CMK (cell line): ENCODE results near the gene AGXT.

Source experiments
- DNase-seq: peaks from one replicate; pipeline ENCODE4 v3.0.0-alpha.2; 2010; ENCODE audit warnings: low read depth

AGXT gene

DNA sequence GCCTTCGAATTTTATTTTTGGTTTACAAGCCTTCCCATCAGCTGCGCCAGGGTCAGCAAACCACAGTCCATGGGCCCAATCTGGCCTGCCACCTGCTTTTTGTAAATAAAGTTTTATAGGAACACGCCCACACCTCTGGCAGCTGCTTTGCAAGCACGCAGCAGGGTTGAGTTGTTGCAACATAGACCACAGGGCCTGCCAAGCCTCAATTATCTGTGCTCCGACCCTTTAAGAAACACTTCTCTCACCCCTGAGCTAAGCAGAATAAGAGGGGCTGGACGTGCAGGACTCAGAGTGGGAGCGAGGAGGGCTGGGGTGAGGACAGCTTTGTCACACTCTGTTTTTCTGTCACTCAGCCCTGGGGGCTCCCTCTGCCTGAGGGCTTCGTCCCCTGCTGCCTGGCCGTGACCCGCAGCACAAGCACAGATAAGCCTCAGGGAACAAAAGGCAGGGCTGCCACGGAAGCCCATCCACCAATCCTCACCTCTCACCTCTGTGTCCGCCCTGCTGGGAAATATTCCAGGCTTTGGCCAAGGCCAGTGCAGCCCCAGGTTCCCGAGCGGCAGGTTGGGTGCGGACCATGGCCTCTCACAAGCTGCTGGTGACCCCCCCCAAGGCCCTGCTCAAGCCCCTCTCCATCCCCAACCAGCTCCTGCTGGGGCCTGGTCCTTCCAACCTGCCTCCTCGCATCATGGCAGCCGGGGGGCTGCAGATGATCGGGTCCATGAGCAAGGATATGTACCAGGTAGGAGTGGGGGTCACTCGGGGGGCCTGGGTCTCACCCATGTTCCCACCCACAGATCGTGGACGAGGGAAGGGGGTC, at the start of gene AGXT:
TSS of gene AGXT (plus strand) at position 539 of the 823 bp plus-strand sequence. CDS start at position 581, 42 bp downstream.
- no peak for DNase-seq

DNA sequence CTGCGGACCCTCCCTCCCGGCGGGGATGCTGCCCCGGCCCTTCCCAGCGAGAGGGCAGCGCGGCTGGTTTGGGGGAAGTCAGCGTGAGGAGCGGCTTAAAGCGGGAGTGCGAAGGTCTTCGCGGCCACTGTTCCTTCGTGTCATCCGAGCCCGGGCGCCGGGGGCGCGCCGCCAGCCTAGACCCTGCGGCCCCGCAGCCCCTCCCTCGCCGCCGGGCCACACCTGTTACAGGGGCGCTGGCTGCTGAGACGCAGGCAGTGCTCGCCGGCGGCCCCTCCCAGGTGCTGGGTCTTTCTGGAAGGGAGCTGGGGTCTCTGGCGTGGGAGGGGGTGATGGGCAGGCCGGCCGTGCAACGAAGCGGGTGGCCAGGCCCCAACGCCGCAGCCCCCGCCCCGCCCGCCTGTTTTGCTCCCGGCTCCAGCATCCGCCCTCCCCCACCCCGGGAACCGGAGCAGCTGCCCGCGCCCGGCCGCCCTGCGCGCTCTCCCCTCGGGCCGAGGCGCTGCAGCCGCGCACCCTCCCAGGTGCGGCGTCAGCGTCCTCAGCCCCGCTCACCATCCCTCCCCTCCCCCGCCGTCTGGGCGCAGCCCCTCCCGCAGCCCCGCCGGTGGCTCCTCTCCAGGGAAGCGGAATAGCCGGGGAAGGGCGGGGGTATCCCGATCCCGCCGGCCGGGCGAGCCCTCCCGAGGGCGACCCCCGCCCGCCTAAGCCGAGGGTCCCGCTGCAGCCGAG, 49.3 kb upstream of the AGXT start:
- no peak for DNase-seq

DNA sequence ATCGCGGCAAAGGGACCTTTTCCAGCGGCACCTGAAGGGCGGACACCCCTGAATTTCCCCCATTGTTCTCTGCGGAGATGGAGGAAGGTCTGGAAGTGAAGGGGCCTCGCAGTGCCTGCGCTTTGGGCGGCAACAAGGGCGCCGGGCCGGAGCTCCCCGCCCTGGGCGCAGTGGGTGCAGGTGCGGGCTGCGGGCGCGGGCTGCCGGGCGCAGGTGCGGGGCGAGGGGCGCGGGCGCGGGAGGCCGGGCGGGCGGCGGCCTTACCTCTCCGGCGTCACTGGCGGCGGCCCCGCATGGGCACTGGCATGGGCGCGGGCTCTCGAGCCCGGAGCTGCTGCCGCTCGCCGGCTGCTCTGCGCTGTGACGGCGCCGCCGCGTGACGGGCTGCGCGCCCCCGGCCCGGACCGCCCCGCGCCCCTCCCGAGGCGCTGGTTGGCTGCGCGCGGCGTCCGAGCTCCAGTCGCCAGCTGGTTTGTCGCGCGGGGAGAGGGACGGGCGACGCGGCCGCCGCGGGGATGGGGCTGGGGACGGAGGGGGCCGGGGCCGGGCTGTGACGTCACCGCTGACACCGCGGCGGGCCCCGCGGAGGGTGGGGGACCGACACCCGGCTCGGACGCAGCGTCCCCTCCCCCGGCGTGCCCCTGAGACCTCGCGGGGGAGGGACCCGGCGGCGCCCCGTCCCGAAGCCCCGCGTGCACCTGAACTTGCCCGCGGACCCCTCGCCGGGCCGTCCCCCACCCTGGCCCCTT, 48.6 kb upstream of the AGXT start, which contains the start of gene KIF1A:
TSS of gene KIF1A (minus strand) at position 362 of the 749 bp plus-strand sequence. CDS start 22,467 bp downstream, outside the sequence.
- no peak for DNase-seq

DNA sequence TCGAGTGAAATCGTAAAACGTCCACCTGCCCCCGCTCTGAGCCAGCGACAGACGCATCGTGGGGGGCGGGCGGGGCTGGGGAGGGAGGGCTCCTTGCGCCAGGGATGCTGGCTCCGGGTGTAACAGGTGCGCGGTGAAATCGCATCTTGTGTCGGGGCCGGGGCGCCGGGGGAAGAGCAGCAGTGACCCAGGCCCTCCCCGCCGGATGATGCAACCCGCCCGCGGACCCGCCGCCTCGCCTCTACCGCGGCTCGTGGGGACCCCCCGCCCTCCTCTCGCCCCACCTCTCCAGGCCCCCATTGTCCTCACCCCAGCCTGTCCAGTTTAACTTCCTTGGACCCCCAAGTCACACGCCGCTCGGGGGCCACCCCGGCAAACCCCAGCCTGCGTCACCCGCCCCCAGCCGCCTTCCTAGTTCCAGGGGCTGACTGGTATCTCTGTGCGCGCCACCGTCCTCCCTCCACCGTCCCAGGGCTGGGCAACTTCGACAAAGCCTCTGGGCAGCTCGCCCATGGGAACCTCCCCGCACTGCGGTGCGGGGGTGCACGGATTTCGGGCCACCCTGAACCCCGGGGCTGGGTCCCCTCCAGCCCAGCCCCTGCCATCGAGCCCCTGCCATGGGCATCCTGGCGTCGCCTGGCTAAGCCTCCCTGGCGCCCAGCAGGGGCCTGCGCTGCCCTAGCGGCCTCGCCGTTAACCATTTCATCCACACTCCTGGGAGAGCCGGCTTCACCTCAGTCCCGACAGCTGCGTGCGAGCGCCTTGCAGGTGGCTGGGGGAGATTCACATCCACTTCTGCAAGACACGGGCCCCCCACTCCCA, 47.8 kb upstream of the AGXT start:
- no peak for DNase-seq

DNA sequence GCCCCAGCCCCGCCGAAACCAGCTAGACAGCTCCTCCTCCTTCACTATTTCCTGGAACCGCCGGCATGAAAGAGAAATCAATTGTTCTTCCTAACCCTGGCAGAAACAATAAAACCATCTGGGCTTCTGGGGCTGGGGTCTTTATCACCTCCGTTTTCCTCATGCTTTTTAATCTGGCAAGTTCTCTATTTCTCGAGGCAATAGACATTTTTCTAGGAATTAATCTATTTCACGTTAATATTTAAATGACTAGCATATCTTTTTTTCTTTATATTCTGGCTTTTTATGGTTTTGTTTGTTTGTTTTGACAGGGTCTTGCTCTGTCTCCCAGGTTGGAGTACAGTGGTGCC, 47.2 kb upstream of the AGXT start:
- DNase-seq, result no peak

DNA sequence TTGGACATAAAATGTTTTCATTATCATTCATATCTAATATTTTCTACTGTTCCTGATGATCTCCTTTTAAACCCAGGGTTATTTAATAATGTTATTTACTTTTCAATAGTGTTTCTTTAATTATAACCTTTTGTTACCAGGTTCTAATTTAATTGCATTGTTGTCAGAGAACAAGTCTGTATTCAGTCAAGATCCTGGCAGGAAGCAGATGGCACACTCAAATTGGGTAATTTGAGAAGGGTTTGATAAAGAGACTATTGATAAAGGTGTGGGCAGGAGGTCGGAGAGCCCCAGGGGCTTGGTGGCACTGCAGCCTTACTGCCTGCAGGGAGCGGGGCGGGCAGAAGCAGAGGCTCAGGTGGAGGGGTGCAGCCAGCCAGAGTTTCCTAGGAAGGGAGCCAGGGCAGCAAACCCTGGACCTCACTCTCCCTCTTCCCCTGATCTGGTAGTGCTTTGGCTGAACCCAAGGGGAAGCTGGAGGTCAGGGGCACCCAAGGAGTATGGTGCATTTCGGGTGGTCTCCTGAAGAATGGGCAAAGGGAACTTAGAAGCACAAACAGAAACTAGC, 46.3 kb upstream of the AGXT start:
- no peak for DNase-seq

DNA sequence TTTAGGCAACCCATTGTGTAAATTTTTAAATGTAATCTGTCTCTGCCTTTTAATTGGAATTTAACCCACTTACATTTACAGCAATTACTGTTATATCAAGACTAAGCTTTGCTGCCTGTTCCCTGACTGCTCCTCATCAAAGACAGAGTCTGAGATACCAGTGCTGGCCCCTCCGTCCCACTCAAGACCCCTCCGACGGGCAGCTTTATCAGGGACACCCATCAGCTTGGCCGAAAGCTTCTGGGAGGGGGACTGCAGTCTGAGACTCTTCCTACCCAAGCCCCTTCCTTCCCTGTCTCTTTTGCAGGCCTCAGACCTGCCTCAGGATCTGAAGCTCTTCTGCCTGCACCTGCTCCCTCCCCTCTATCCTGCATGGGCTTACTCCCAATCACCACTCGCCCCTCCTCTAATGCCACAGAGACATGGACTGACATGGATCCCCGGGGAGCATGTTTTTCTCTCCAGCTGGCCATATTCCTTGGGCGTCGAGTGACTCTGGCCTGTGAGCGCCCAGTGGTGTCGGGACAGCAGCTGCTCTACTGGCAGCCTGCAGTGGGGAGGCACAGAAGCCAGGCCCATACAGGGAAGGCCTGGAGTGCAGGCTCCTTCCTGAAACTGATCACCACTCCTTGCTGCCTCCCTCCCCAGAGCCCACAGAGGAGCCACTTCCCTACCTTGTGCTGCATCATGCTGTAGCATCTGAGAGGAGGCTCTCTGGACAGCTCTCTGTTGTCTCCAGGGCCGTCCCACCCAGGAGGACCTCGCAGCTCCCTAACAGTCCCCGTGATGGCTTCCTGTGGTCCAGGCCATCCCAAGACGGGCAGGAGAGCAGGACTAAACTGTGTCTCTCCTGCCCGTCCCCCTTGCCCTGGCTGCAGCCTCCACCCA, 44.9 kb upstream of the AGXT start:
- DNase-seq, result no peak

DNA sequence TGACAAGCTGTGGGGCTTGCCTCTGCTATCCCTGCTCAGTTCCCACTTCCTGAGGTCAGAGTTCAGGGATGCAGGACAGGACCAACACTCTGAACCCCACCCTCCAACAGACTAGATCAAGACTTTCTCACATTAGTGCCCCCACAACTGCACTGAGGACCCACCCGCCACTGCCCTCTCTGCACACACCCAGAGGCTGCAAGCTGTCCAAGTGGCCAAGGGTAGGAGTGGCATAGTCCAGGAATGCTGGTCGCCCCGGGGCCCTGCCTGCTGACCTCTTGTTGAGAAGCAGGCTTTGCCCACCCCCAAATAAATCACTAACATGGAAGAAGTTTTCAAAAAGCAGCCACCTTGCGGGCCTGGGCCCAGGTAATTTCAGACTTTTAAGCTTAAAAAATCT, 43.1 kb upstream of the AGXT start:
- DNase-seq, result no peak

DNA sequence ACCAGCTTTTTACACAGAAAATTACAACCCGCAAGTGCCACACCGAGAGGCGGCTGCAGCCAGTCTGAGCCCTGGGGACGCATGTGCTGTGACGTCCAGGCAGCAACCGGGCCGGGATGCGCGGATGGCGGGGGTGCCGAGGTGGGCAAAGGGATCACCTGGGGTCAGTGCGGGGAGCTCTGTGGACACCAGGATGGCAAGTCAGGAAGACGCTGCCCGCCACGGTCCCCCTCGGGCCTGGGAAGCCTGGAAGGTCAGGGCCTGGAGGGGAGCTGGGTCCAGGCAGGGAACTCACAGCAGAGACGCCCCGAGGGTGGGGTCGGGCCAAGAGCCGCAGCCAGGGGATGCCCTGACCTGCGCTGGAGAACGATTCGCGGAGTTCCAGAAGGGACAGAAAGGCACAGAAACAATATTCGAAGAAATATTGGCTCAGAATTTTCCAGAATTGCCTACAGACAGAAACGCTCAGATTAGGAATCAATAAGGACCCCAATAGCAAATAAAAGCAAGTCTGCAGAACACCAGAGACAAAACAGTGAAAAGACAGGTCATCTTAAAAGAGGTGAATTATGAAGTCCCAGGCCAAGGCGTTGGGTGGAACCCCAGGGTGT, 36.9 kb upstream of the AGXT start:
- DNase-seq, result no peak

DNA sequence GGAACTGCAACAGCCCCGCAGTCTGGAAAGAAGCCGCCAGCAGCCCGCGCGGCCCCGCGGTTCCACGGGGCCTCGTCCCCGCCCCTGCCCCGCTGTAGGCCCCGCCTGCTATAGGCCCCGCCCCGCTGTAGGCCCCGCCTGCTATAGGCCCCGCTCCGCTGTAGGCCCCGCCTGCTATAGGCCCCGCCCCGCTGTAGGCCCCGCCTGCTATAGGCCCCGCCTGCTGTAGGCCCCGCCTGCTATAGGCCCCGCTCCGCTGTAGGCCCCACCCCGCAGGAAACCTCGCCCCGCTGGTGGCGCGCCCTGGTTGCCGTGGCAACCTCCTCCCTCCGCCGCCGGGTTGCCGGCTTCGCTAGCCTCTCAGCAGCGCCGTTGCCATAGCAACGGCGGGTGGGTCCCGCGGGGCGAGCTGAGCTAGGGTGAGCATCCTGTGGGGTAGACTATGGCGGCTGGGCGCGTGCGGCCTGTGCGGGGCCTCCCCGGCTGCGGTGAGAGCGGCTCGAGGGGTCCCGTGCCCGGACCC, 36.4 kb upstream of the AGXT start:
- DNase-seq, result peak; percentile 88

DNA sequence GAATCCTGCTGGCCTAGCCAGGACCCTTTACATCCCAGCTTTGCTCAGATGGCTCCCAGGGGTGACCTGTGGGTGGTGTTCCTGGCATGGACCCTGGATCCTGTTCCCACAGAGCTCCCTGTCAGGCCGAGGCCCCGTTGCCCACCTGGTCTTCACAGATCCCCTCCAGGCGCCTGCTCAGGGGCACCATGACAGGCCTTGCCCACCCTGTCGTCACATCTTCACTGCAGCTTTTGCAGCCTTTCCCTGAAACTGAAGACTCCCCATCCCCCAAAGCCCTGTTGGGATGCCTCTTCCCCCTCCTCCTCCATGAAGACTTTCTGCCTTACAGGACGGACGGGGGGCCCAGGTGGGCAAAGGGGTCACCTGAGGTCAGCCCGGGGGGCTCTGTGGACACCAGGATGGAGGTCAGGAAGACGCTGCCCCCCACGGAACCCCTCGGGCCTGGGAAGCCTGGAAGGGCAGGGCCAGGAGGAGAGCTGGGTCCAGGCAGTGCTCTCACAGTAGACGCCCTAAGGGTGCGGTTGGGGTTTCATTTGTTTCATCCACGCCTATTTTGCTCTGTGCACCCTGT, 35.6 kb upstream of the AGXT start:
- no peak for DNase-seq

DNA sequence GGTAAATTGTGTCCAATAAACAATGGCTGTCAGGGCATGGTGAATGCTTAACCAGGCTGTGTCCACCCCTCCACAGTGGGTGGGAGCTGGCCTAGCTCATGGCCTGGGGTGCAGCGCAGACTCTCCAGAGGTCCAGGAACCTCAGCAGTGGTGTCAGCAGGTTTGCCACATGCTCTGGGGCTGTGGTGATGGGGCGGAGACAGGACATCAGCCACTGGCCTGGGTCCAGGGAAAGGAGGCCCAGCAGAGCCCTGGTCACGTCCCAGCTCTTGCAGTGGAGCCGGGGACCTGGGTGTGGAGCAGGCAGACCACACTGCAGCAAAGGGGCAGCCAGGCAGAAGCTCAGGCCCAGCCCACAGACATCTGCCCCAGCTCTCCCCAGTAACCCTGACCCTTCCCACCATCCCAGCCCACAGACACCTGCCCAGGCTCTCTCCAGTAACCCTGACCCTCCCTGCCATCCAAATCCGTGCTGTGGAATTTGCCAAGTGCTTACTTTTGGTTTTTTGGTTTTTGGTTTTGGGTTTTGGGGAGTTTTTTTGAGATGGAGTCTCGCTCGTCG, 34.8 kb upstream of the AGXT start:
- DNase-seq, result no peak

DNA sequence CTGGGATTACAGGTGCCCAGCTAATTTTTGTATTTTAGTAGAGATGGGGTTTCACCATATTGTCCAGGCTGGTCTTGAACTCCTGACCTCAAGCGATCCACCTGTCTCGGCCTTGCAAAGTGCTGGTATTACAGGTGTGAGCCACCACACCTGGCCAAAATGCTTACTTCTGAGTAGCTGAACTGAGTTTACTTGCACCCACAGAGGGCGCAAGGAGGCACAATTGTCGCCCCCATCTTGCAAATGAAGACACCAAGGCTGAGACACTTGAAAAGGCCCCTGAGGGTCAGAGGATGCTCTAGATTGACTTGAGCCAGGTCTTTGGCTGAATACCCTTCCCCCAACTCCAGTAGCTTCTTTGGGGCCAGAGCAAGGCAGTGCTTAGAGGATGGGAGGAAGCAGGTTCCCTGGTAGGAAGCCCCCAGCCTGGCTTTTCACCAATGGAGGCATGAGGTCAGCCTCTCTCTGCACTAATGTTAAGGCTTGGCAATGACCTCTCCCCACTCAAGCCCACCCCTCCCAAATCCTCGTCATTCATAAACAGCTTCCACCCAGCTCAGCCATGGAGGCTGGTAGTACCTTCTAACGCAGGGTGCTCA, 34.1 kb upstream of the AGXT start:
- no peak for DNase-seq

DNA sequence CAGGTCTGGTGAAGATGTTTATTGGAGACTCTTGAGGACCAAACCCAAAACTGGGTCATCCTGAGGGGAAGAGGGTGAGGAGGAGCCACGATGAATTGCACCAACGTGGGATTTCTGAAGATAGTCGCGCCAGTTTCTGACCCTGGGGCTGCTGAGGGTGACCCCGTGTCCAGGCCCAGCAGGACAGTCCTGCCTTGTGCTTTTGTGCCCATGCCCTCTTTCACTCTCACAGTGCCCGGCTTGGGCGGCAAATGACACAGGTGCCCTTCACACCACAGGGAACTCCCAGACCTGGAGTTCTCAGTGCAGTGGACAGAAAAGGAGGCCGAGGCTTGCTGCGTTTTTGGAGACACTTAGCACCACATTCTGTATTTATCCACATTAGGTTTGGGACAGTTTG, 33.1 kb upstream of the AGXT start:
- DNase-seq, result no peak

DNA sequence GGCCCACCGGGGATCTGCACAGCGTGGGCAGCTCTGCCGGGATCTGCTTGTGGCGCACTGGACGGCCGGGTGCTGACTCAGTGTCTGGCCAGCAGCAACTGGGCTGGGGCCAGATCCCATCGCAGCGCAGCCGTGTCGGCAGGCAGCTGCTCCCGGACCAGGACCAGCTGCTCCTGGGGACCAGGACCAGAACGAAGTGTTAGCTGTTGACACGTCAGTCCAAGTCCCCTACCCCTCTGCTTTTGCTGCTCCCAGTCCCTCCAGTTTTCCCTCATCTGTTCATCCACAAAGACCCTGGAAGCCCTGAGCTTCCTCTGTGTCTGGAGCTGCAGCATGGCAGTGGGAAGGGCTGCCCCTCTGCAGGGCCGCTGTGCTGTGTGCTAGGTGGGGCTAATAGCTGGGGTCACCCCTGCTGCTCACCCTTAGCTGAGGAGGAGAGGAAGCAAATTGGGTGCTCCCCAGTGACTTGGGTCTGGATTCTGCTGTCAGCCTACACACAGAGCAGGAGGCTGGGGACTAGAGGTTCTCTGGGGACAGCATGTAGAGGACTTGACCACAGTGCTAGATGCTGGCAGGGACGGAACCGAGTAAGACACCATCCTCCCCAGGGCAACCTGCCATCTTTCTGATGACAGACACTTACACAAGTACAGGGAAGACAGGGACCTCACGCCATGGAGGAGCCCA, 31.7 kb upstream of the AGXT start:
- DNase-seq, result no peak

DNA sequence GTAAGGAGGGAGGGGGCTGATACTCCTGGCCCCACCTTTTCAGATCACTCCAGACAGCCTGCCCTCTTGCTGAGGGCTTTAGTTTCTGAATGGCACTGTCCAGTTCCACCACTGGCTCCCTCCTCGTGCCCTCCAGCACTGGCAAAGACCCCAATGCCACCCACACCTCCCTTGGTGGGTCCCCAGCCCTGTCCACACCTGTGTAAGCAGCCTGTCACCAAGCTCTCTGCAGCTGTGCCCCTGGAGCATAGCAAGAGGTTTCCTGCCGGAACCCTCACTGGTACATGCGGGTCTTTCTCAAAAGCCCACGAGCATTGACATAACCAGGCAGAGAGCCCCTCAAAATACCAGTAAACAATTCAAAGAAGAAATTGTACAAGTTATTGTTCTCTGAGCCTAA, 31.0 kb upstream of the AGXT start:
- no peak for DNase-seq

DNA sequence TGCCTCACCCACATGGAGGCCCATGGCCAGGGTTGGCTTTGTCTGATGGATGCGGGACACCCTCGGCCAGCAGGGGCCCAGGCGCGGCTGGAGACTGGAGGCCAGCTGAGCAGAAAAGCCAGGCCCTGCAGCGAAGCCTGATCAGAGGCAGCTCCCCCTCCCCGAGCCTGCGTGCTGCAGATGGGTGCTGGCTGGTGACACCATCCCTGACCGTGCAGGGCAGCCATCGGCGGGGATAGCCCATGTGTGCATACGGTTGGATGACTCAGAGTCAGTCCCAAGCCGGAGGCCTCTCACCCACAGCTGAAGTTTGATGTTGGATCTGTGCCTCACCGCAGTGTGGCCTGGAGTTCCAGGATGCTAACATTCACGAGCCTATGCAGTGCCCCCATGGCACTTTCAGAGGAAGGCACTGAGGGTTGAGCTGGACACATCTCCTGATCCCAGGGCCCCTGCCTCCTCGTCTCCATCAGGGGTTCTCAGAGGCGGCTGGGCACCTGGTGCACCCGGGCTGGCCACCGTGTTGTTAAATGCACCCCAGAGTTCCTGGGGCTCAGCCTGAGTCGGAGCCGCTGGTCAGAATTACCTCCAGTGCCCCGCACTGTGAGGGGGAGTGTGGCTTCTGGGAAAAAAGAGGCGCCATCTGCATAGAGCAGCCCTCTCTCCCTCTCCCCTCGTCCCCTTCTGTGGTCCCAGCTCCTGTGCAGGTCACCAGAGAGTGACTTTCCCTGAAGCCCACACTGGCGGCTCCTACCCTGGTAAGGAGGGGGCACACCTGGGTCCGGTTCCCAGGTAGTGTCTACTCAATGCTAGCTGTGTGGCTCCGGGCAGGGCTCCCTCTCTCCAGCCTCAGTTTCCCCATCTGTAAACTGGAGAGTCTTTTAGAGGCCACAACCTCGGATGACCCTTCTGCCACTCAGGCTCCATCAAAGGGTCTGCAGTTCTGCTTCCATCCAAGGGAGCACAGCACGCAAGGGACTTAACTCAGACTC, 29.2 kb upstream of the AGXT start:
- DNase-seq, result no peak
